SK-N-SH treated with all-trans-retinoic acid at 6 μM for 48 hours (cell line): ENCODE measurements around the gene TRIM49B.
"Not testable (repeated sequence)": the region's sequence is repeated elsewhere in the genome, so short reads cannot be mapped to it uniquely, and the experiment has no call there.

ENCODE experiments used
- ARNTL ChIP-seq: fragments of 450-650 bp; formaldehyde crosslinking; IDR thresholded peaks from 2 replicates; pipeline ENCODE4 v1.5.0; 2020; ENCODE audit warnings: low read depth, mild to moderate bottlenecking, moderate library complexity, borderline replicate concordance
- CREB5 ChIP-seq: fragments of 250-450 bp; sonication (Bioruptor Pico); IDR thresholded peaks from 2 replicates; pipeline ENCODE4 v1.5.1; 2020; ENCODE audit warnings: low read depth, mild to moderate bottlenecking, moderate library complexity
- CSDC2 ChIP-seq: fragments of 250-450 bp; sonication (Bioruptor Pico); IDR thresholded peaks from 2 replicates; pipeline ENCODE4 v1.5.0; 2020; ENCODE audit warnings: mild to moderate bottlenecking, moderate library complexity
- ESRRG ChIP-seq: fragments of 250-450 bp; sonication (Bioruptor Pico); IDR thresholded peaks from 2 replicates; pipeline ENCODE4 v1.6.1; 2021; ENCODE audit warnings: mild to moderate bottlenecking
- ISL1 ChIP-seq: fragments of 250-450 bp; sonication (Bioruptor Pico); IDR thresholded peaks from 2 replicates; pipeline ENCODE4 v2.1.2; 2022; ENCODE audit warnings: mild to moderate bottlenecking, moderate library complexity
- PATZ1 ChIP-seq: fragments of 250-450 bp; sonication (Bioruptor Pico); IDR thresholded peaks from 2 replicates; pipeline ENCODE4 v1.8.0; 2020; ENCODE audit warnings: mild to moderate bottlenecking, moderate library complexity, borderline replicate concordance
- ZC3H10 ChIP-seq: fragments of 250-450 bp; sonication (Bioruptor Pico); IDR thresholded peaks from 2 replicates; pipeline ENCODE4 v1.5.1; 2021; ENCODE audit warnings: mild to moderate bottlenecking, moderate library complexity
- ZFP3 ChIP-seq: fragments of 250-450 bp; sonication (Bioruptor Pico); IDR thresholded peaks from 2 replicates; pipeline ENCODE4 v1.5.0; 2020; ENCODE audit warnings: mild to moderate bottlenecking, moderate library complexity
- ZNF70 ChIP-seq: fragments of 450-650 bp; formaldehyde crosslinking; IDR thresholded peaks from 2 replicates; pipeline ENCODE4 v1.5.0; 2020; ENCODE audit warnings: mild to moderate bottlenecking, moderate library complexity
- ZNF8 ChIP-seq: fragments of 450-650 bp; formaldehyde crosslinking; IDR thresholded peaks from 2 replicates; pipeline ENCODE4 v1.5.0; 2020; ENCODE audit warnings: mild to moderate bottlenecking, moderate library complexity

- not testable (repeated sequence) for TF ChIP-seq ZFP3, CREB5, CSDC2, ZC3H10, ISL1, ARNTL, ESRRG, ZNF8, ZNF70, PATZ1 (CRISPR knock-in tag)
Measured at GRCh38 chr11:48983785-48984184, 44.8 kb upstream of the TRIM49B start, which contains the start of gene TRIM51G.
